RWPE2 (cell line): Measurements from ENCODE around the gene ABL2.
A peak's percentile ranks its signal among the peaks of the same experiment; 100 is the strongest.
"Not testable (repeated sequence)": the region's sequence is repeated elsewhere in the genome, so short reads cannot be mapped to it uniquely, and the experiment has no call there.

ENCODE experiments used
- ATAC-seq: fragments of 200-7000 bp; cut with Tn5 transposase; 3 replicates; pipeline ENCODE4 v1.9.1; 2021; ENCODE audit warnings: low read depth
- DNase-seq: peaks from one replicate; pipeline ENCODE4 v3.0.0-alpha.2; 2020; ENCODE audit warnings: low spot score
- H3K27ac ChIP-seq: fragments of 450-650 bp; 2 replicates; pipeline ENCODE4 v1.5.1; 2017; ENCODE audit warnings: mild to moderate bottlenecking; ENCODE audit not compliant: poor library complexity, severe bottlenecking
- H3K27me3 ChIP-seq: fragments of 250-450 bp; sonication (Bioruptor Pico); 2 replicates; pipeline ENCODE4 v1.5.1; 2021; ENCODE audit warnings: mild to moderate bottlenecking, moderate library complexity; ENCODE audit not compliant: insufficient read depth, poor library complexity, severe bottlenecking
- H3K36me3 ChIP-seq: fragments of 250-450 bp; sonication (Bioruptor Pico); 2 replicates; pipeline ENCODE4 v1.5.1; 2020; ENCODE audit warnings: low read depth, mild to moderate bottlenecking, moderate library complexity
- H3K4me1 ChIP-seq: fragments of 250-450 bp; sonication (Bioruptor Pico); 2 replicates; pipeline ENCODE4 v1.5.1; 2021; ENCODE audit warnings: mild to moderate bottlenecking, moderate library complexity; ENCODE audit not compliant: insufficient read depth, poor library complexity, severe bottlenecking
- H3K4me3 ChIP-seq: fragments of 250-450 bp; sonication (Bioruptor Pico); 2 replicates; pipeline ENCODE4 v1.5.1; 2021; ENCODE audit warnings: mild to moderate bottlenecking, moderate library complexity; ENCODE audit not compliant: severe bottlenecking
- H3K9me3 ChIP-seq: fragments of 250-450 bp; sonication (Bioruptor Pico); 2 replicates; pipeline ENCODE4 v1.5.1; 2021; ENCODE audit warnings: mild to moderate bottlenecking, moderate library complexity; ENCODE audit not compliant: severe bottlenecking
- TF ChIP-seq, protein P1 (sequence below): fragments of 450-650 bp; IDR thresholded peaks from one replicate; pipeline ENCODE4 v1.5.1; 2017; ENCODE audit warnings: mild to moderate bottlenecking, moderate library complexity; ENCODE audit not compliant: poor library complexity, severe bottlenecking

ABL2 gene

GRCh38 chr1:179229214-179230140 is at the start of gene ABL2:
TSS of gene ABL2 (minus strand) at chr1:179229677. CDS start at chr1:179229397, 280 bp downstream.
- peaks cover 6% of the 10 kb centered on the region for H3K9me3 ChIP-seq
- DNase-seq (no peak), ATAC-seq (peak; percentile 52)
- no peaks in the 10 kb centered on the region for H3K27me3 ChIP-seq
- peaks cover 7% of the 10 kb centered on the region; the same call in 1 of the 2 replicates for H3K36me3 ChIP-seq
- peak within 1 kb of the TSS; percentile 85 for H3K27ac ChIP-seq
- TF ChIP-seq, protein P1, sequence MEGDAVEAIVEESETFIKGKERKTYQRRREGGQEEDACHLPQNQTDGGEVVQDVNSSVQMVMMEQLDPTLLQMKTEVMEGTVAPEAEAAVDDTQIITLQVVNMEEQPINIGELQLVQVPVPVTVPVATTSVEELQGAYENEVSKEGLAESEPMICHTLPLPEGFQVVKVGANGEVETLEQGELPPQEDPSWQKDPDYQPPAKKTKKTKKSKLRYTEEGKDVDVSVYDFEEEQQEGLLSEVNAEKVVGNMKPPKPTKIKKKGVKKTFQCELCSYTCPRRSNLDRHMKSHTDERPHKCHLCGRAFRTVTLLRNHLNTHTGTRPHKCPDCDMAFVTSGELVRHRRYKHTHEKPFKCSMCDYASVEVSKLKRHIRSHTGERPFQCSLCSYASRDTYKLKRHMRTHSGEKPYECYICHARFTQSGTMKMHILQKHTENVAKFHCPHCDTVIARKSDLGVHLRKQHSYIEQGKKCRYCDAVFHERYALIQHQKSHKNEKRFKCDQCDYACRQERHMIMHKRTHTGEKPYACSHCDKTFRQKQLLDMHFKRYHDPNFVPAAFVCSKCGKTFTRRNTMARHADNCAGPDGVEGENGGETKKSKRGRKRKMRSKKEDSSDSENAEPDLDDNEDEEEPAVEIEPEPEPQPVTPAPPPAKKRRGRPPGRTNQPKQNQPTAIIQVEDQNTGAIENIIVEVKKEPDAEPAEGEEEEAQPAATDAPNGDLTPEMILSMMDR, result no peak
- peaks cover 28% of the 10 kb centered on the region for H3K4me1 ChIP-seq
- peak within 1 kb of the TSS; percentile 99 for H3K4me3 ChIP-seq

DNA sequence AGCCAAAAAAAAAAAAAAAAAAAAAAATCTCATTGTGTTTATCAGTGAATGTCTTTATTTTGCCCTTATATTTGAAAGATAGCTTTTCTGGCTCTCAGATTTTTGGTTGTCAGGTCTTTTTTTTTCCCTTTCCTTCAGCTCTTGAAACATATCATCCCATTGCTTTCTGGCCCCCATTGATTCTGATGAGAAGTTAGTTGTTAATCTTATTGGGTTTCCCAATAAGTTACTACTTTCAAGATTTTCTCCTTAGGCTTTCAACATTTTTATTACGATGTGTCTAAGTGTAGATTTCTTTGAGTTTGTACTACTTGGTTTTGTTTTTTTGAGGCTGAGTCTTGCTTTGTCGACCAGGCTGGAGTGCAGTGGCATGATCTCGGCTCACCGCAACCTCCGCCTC is 49.4 kb upstream of the ABL2 start:
- H3K36me3 ChIP-seq, result no peaks in the 10 kb centered on the region
- no peak overlapping the region for H3K4me3 ChIP-seq
- no peaks in the 10 kb centered on the region for H3K27me3 ChIP-seq
- H3K27ac ChIP-seq, result no peak overlapping the region
- H3K9me3 ChIP-seq, result no peaks in the 10 kb centered on the region
- DNase-seq, result no peak
- TF ChIP-seq, protein P1, result no peak
- no peak for ATAC-seq
- no peaks in the 10 kb centered on the region for H3K4me1 ChIP-seq

- not testable (repeated sequence) for H3K9me3 ChIP-seq, ATAC-seq, DNase-seq, H3K36me3 ChIP-seq, H3K27me3 ChIP-seq, H3K4me1 ChIP-seq, H3K4me3 ChIP-seq, H3K27ac ChIP-seq
Measured at GRCh38 chr1:179274424-179274823, 44.9 kb upstream of the ABL2 start.

DNA sequence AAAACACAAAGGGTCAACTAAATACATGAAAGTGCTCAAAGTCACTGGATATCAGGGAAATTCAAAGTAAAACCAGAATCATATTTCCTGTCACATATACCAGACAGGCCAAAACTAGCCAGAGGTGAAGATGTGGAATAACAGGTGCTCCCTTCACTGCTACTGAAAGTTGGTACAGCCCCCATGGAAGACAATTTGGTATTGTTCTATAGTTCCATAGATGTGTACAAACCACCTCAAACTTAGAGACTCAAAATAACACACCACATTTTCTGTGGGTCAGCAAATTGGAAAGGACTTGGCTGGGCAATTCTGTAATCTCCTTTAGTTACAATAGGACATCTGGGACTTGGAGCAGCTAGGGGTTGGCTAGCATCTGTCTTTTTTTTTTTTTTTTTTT is 39.6 kb upstream of the ABL2 start:
- TF ChIP-seq, protein P1, result no peak
- Histone ChIP-seq H3K4me1 (no peaks in the 10 kb centered on the region), H3K4me3 (no peak overlapping the region), H3K9me3 (no peaks in the 10 kb centered on the region), H3K27ac (no peak overlapping the region), H3K36me3 (no peaks in the 10 kb centered on the region), H3K27me3 (no peaks in the 10 kb centered on the region)
- DNase-seq (no peak), ATAC-seq (no peak)

GRCh38 chr1:179264507-179264906 is 35.0 kb upstream of the ABL2 start:
- ATAC-seq (no peak), DNase-seq (no peak)
- H3K27ac ChIP-seq, result no peak overlapping the region
- H3K9me3 ChIP-seq, result no peaks in the 10 kb centered on the region
- H3K27me3 ChIP-seq, result no peaks in the 10 kb centered on the region
- TF ChIP-seq, protein P1, result no peak
- H3K4me3 ChIP-seq, result no peak overlapping the region
- no peaks in the 10 kb centered on the region for H3K4me1 ChIP-seq
- H3K36me3 ChIP-seq, result no peaks in the 10 kb centered on the region
